Ectodermal cell (in vitro differentiated cells): ENCODE measurements around the gene PYGB.

Source experiments
- H3K27ac ChIP-seq: 2 replicates; pipeline ENCODE4 v1.7.0; 2013; ENCODE audit warnings: mild to moderate bottlenecking, low read depth, low read length; ENCODE audit not compliant: insufficient read depth, poor library complexity, severe bottlenecking
- H3K27me3 ChIP-seq: 2 replicates; pipeline ENCODE4 v1.7.0; 2013; ENCODE audit warnings: mild to moderate bottlenecking, low read length; ENCODE audit not compliant: insufficient read depth, control insufficient read depth, poor library complexity, severe bottlenecking
- H3K36me3 ChIP-seq: one replicate; pipeline ENCODE4 v1.7.0; 2013; ENCODE audit warnings: low read length; ENCODE audit not compliant: control insufficient read depth, insufficient read depth
- H3K4me1 ChIP-seq: one replicate; pipeline ENCODE4 v1.7.0; 2013; ENCODE audit warnings: low read length; ENCODE audit not compliant: control insufficient read depth, insufficient read depth
- H3K4me3 ChIP-seq: 2 replicates; pipeline ENCODE4 v1.7.0; 2013; ENCODE audit warnings: low read depth, low read length, control low read depth; ENCODE audit not compliant: insufficient read depth
- H3K9me3 ChIP-seq: 2 replicates; pipeline ENCODE4 v1.7.0; 2013; ENCODE audit warnings: mild to moderate bottlenecking, low read length, moderate library complexity; ENCODE audit not compliant: control insufficient read depth
- WGBS, 2 experiments: methylation state at CpG; one replicate each; pipeline ENCODE4 v1.1.7; 2013; ENCODE audit warnings: missing lambda C conversion rate in 2 of 2; 5-methylcytosine and 5-hydroxymethylcytosine counted together

Gene PYGB

GRCh38 chr20:25250508-25250907, 2.6 kb downstream of the PYGB start:
- H3K4me3 ChIP-seq: no peak overlapping the region
- no peaks in the 10 kb centered on the region for H3K36me3 ChIP-seq
- H3K9me3 ChIP-seq: no peaks in the 10 kb centered on the region
- H3K27me3 ChIP-seq: peaks cover 16% of the 10 kb centered on the region
- WGBS, 2 experiments: 80 to 90% methylated on average over 3 of the region's 3 CpGs
- H3K4me1 ChIP-seq: peaks cover 4% of the 10 kb centered on the region
- no peak overlapping the region for H3K27ac ChIP-seq

- Histone ChIP-seq H3K4me3 (no peak overlapping the region), H3K9me3 (no peaks in the 10 kb centered on the region), H3K4me1 (peaks cover 4% of the 10 kb centered on the region)
Measured at GRCh38 chr20:25251019-25251418, 3.1 kb downstream of the PYGB start.

DNA sequence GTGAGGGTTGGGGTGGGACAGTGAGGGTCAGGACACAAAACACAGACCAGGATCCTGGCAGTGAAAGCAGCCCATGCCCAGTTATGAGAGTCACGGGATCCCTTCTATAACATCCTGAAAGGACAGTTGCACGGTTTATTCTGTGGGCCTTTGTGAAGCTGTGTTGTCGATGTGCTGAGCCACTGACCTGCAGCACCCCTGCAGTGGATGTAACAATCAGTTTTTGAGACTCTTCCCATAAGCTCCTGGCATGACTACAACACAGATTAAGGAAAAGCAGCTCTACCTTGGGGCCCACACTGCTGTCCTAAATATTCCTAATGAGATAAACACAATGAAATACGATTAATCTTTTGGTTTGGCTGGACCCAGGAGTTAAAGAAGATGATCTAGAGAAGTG, 3.7 kb downstream of the PYGB start:
- no peaks in the 10 kb centered on the region for H3K9me3 ChIP-seq
- peaks cover 11% of the 10 kb centered on the region for H3K27me3 ChIP-seq
- no peak overlapping the region for H3K4me3 ChIP-seq
- peaks cover 4% of the 10 kb centered on the region for H3K4me1 ChIP-seq
- no peaks in the 10 kb centered on the region for H3K36me3 ChIP-seq
- WGBS, 2 experiments: 77 to 78% methylated on average over 4 of the region's 4 CpGs
- H3K27ac ChIP-seq: no peak overlapping the region

More at GRCh38 chr20:25251019-25251418, 3.1 kb downstream of the PYGB start:
- Histone ChIP-seq H3K27me3 (peaks cover 16% of the 10 kb centered on the region), H3K27ac (no peak overlapping the region), H3K36me3 (no peaks in the 10 kb centered on the region)
- WGBS, 2 experiments: 95 to 97% methylated on average over 9 of the region's 9 CpGs

DNA sequence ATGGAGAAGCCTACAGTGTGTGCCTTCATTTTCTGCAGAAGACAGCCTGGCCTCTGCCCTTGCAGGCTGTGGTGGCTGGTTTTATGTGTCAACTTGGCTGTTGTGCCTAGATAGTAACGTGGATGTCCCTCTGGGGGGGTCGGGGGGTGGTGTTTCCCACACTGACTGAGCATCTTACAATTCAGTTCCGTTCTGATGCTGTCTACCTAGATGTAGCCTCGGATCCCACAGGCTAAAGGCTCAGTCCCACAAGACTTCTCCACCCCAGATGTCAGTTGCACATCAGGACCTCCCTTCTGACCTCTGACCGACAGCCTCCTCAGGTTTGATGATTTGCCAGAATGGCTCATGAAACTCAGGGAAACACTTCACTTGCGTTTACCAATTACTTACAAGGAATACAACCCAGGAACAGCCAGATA, 4.4 kb downstream of the PYGB start:
- 89 to 93% methylated on average over 6 of the region's 6 CpGs for WGBS, 2 experiments
- H3K27me3 ChIP-seq: peaks cover 4% of the 10 kb centered on the region
- no peaks in the 10 kb centered on the region for H3K9me3 ChIP-seq
- no peak overlapping the region for H3K4me3 ChIP-seq
- H3K36me3 ChIP-seq: no peaks in the 10 kb centered on the region
- H3K27ac ChIP-seq: no peak overlapping the region
- peaks cover 4% of the 10 kb centered on the region for H3K4me1 ChIP-seq

DNA sequence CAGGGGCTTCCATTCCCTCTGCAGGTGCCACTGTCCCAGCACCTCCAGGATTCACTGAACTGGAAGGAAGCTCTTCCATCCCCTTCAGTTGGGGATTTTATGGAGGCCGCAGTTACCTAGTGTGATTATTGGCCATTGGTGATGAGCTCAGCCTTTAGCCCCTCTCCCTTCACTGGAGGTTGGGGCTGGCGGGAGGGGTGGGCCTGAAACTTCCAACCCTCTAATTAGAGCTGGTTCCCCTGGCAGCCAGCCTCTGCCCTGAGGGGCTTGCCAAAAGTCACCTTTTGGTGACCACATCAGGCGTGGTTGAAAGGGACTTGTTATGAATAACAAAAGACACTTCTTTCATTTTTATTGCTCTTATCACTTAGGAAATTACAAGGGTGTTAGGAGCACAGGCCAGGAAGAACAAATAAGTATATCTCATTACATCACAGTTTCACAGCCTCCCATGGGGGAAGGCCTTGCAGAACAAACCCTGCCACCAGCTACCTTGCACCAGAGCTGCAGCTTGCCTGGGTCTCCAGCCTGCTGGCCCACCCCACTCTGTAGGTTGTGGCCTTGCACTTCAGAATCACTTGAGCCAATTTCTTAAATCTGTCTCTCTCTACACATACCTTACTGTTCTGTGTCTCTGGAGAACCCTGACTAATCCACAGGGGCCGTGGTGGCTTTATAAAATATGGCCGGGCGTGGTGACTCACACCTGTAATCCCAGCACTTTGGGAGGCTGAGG, 5.0 kb downstream of the PYGB start:
- Histone ChIP-seq H3K9me3 (no peaks in the 10 kb centered on the region), H3K4me3 (no peak overlapping the region), H3K27me3 (no peaks in the 10 kb centered on the region), H3K4me1 (peaks cover 4% of the 10 kb centered on the region), H3K27ac (no peak overlapping the region), H3K36me3 (no peaks in the 10 kb centered on the region)
- 83 to 85% methylated on average over 6 of the region's 6 CpGs for WGBS, 2 experiments

GRCh38 chr20:25253606-25254275, 5.9 kb downstream of the PYGB start:
- no peaks in the 10 kb centered on the region for H3K9me3 ChIP-seq
- peaks cover 4% of the 10 kb centered on the region for H3K4me1 ChIP-seq
- 88 to 93% methylated on average over 11 of the region's 11 CpGs for WGBS, 2 experiments
- H3K36me3 ChIP-seq: no peaks in the 10 kb centered on the region
- H3K27ac ChIP-seq: no peak overlapping the region
- H3K27me3 ChIP-seq: no peaks in the 10 kb centered on the region
- no peak overlapping the region for H3K4me3 ChIP-seq

DNA sequence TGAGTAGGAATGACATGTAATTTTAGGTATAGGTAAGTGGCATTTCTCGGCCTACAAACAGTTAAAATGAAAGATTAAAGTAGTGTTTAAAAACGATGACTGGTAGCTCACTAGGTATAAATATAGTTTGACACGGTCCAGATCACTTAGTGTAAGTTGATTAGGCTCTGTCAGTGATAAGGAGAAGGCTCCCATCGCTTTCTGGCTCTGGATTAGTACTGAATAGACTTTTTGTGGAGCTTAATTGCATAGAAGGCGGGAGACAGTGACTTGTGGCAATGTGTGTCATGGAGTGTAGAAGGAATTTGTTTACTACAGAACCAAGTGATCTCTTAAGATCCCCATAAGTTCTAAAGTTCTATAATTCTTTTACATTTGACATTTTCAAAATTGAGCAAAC, 6.7 kb downstream of the PYGB start:
- H3K27ac ChIP-seq: no peak overlapping the region
- H3K36me3 ChIP-seq: peaks cover 8% of the 10 kb centered on the region
- no peaks in the 10 kb centered on the region for H3K27me3 ChIP-seq
- no peak overlapping the region for H3K4me3 ChIP-seq
- 88 to 90% methylated on average over 5 of the region's 5 CpGs for WGBS, 2 experiments
- H3K4me1 ChIP-seq: peaks cover 4% of the 10 kb centered on the region
- no peaks in the 10 kb centered on the region for H3K9me3 ChIP-seq

DNA sequence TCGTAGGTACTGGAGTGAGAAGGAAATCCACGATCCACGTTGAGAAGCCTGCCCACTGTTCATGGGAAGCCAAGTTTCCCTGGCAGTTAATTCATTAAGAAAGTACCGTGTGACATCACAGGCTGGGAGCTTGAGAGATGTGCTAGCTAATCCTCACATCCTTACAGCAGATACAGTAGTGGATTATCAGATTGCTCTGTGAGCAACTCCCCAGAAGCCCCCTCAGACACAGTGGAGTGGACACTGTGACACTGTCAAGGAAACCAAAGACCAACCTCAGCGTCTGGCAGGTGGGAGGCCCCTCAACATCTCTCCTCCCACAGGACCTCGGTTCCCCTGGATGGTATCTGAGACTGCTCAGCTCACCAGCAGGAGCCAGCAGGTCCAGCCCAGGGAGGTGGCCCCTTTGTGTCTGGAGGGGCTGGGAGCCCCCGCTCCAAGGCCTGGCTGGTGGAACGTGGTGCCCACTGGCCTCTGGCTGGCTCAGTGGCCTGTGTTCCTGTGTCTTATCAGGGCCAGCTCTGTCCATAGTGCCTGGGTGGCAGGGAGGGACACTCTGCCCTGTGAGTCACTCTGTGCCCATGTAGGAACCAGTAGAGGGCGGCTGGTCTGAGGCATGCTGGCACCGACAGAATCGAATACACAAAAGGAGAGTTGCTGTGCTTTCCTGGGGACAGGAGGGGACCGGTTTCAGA, 7.2 kb downstream of the PYGB start:
- Histone ChIP-seq H3K27ac (no peak overlapping the region), H3K4me3 (no peak overlapping the region), H3K4me1 (peaks cover 4% of the 10 kb centered on the region), H3K36me3 (peaks cover 13% of the 10 kb centered on the region), H3K27me3 (no peaks in the 10 kb centered on the region), H3K9me3 (no peaks in the 10 kb centered on the region)
- WGBS, 2 experiments: 90 to 92% methylated on average over 12 of the region's 12 CpGs

- Histone ChIP-seq H3K27me3 (no peaks in the 10 kb centered on the region), H3K27ac (no peak overlapping the region), H3K9me3 (no peaks in the 10 kb centered on the region), H3K4me1 (peaks cover 4% of the 10 kb centered on the region), H3K4me3 (no peak overlapping the region), H3K36me3 (peaks cover 22% of the 10 kb centered on the region)
- 94 to 98% methylated on average over 5 of the region's 5 CpGs for WGBS, 2 experiments
Measured at GRCh38 chr20:25256226-25256859, 8.5 kb downstream of the PYGB start.

GRCh38 chr20:25257130-25257529, 9.2 kb downstream of the PYGB start:
- Histone ChIP-seq H3K4me1 (peaks cover 3% of the 10 kb centered on the region), H3K36me3 (peaks cover 22% of the 10 kb centered on the region), H3K27me3 (no peaks in the 10 kb centered on the region), H3K27ac (no peak overlapping the region), H3K9me3 (no peaks in the 10 kb centered on the region), H3K4me3 (no peak overlapping the region)
- 95 to 97% methylated on average over 5 of the region's 5 CpGs for WGBS, 2 experiments
